ENCODE results near the gene SETD3.

DNA sequence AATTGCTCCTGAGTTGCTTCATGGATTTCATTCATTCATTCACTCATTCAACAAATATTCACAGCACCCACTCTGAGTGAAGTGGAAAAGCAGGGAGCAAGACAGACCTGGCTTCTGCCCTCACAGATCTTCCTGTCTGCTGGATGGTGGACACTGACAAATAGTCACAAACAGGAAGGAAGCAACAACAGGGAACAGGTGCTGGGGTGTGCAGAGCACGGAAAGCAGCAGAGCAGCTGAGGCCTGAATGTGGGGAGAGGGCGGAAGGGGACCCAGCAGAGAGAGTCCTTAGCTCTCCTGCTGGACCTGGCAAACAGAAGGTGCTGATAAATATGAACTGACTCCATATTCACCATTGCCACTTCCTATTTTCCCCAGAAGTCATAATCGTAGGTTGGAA is 54.4 kb downstream of the SETD3 start:
- TF ChIP-seq, protein P1, sequence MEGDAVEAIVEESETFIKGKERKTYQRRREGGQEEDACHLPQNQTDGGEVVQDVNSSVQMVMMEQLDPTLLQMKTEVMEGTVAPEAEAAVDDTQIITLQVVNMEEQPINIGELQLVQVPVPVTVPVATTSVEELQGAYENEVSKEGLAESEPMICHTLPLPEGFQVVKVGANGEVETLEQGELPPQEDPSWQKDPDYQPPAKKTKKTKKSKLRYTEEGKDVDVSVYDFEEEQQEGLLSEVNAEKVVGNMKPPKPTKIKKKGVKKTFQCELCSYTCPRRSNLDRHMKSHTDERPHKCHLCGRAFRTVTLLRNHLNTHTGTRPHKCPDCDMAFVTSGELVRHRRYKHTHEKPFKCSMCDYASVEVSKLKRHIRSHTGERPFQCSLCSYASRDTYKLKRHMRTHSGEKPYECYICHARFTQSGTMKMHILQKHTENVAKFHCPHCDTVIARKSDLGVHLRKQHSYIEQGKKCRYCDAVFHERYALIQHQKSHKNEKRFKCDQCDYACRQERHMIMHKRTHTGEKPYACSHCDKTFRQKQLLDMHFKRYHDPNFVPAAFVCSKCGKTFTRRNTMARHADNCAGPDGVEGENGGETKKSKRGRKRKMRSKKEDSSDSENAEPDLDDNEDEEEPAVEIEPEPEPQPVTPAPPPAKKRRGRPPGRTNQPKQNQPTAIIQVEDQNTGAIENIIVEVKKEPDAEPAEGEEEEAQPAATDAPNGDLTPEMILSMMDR (IDR thresholded peaks at IDR 0.05; ENCODE audit: control extremely low read depth in 1 of 3, insufficient read depth in 1 of 3, low read depth in 1 of 3, low read length in 3 of 3), result no peak
- TF ChIP-seq SUZ12 (IDR thresholded peaks at IDR 0.05; ENCODE audit: low read length), result no peak
- no peak for TF ChIP-seq TAF1 (IDR thresholded peaks at IDR 0.05; ENCODE audit: low read depth, low read length)
- TF ChIP-seq HDAC6 (IDR thresholded peaks at IDR 0.05; ENCODE audit: low read depth, low read length), result no peak
- no peak for TF ChIP-seq BCL11A (IDR thresholded peaks at IDR 0.05; ENCODE audit: low read depth in 2 of 2, low read length in 2 of 2)
- TF ChIP-seq POLR2A (IDR thresholded peaks at IDR 0.05; ENCODE audit: control extremely low read depth in 1 of 2, low read depth in 2 of 2, low read length in 2 of 2), result no peak
- TF ChIP-seq EZH2 (IDR thresholded peaks at IDR 0.05; ENCODE audit: low read depth, low read length, severe bottlenecking), result no peak
- no peak for TF ChIP-seq POLR2AphosphoS5 (IDR thresholded peaks at IDR 0.05; ENCODE audit: low read depth, low read length)
- TF ChIP-seq RBBP5 (IDR thresholded peaks at IDR 0.05; ENCODE audit: borderline replicate concordance, low read depth, low read length), result no peak
- TF ChIP-seq, protein P2, sequence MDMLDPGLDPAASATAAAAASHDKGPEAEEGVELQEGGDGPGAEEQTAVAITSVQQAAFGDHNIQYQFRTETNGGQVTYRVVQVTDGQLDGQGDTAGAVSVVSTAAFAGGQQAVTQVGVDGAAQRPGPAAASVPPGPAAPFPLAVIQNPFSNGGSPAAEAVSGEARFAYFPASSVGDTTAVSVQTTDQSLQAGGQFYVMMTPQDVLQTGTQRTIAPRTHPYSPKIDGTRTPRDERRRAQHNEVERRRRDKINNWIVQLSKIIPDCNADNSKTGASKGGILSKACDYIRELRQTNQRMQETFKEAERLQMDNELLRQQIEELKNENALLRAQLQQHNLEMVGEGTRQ (IDR thresholded peaks at IDR 0.05; ENCODE audit: low read length), result no peak

All from H1 (cell line).